ENCODE results near the gene CRABP2. TPM values are rescaled to one million over a fixed set of nuclear protein-coding genes. Genes with fewer than 3 reads are reported as not detected.

The CRABP2 gene
- total RNA-seq, 1 donor from 2014 or later, result 72.5 TPM

GRCh38 chr1:156654700-156655099 lies 50.7 kb downstream of the CRABP2 start:
- no peak for DNase-seq

DNA sequence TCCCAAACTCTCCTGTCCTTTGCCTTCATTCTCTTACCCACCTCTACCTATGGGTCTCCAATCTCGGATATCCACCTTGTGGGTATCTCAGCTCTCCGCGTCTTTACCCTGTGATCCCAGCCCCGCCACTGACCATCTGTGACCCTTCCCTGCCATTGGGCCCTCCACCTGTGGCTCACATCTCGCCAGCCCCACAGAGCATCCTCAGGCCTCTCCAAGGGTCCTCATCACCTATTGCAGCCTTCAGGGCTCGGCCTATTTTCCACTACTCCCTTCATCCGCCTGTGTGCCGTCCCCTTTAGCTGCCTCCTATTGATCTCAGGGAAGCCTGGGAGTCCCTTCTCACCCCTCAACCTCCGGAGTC lies 52.4 kb downstream of the CRABP2 start:
- DNase-seq, result no peak

GRCh38 chr1:156652131-156652991 lies 53.0 kb downstream of the CRABP2 start:
- no peak for DNase-seq

Other genes starting within 250 kb of the CRABP2 start
- gene MEF2D, start 204.8 kb downstream of the CRABP2 start, total RNA-seq, result 11.2 TPM
- 8.6 TPM for gene IQGAP3, start 133.0 kb downstream of the CRABP2 start, total RNA-seq
- gene TTC24, start 125.9 kb downstream of the CRABP2 start, total RNA-seq, result not detected
- gene NAXE, start 113.8 kb downstream of the CRABP2 start, total RNA-seq, result 26.1 TPM
- gene GPATCH4, start 104.1 kb downstream of the CRABP2 start, total RNA-seq, result 8.7 TPM
- gene HAPLN2, start 86.2 kb downstream of the CRABP2 start, total RNA-seq, result 0.20 TPM
- 2.1 TPM for gene BCAN, start 63.5 kb downstream of the CRABP2 start, total RNA-seq
- gene NES, start 28.2 kb downstream of the CRABP2 start, total RNA-seq, result 54.7 TPM
- 13.1 TPM for gene METTL25B, start 22.9 kb upstream of the CRABP2 start, total RNA-seq
- 6.6 TPM for gene ISG20L2, start 23.2 kb upstream of the CRABP2 start, total RNA-seq
- gene MRPL24, start 35.5 kb upstream of the CRABP2 start, total RNA-seq, result 35.5 TPM
- gene HDGF, start 46.1 kb upstream of the CRABP2 start, total RNA-seq, result 89.2 TPM
- gene PRCC, start 62.0 kb upstream of the CRABP2 start, total RNA-seq, result 25.8 TPM
- 0.89 TPM for gene SH2D2A, start 111.3 kb upstream of the CRABP2 start, total RNA-seq
- under 0.01 TPM for gene INSRR, start 153.5 kb upstream of the CRABP2 start, total RNA-seq
- 0.20 TPM for gene NTRK1, start 155.3 kb upstream of the CRABP2 start, total RNA-seq
- gene PEAR1, start 188.1 kb upstream of the CRABP2 start, total RNA-seq, result 5.5 TPM
- gene LRRC71, start 215.0 kb upstream of the CRABP2 start, total RNA-seq, result 0.20 TPM

All from skin of body (tissue), 2 donors.